HTERT RPE-1 (cell line): ENCODE data around the gene SCP2.

ENCODE experiments used
- in situ Hi-C: fragments of 300-500 bp; cut with MboI; formaldehyde crosslinking; loops from 4 replicates; pipeline ENCODE4 v1.14.3; 2020; ENCODE audit warnings: low sequenced_read_pairs

The SCP2 gene

DNA sequence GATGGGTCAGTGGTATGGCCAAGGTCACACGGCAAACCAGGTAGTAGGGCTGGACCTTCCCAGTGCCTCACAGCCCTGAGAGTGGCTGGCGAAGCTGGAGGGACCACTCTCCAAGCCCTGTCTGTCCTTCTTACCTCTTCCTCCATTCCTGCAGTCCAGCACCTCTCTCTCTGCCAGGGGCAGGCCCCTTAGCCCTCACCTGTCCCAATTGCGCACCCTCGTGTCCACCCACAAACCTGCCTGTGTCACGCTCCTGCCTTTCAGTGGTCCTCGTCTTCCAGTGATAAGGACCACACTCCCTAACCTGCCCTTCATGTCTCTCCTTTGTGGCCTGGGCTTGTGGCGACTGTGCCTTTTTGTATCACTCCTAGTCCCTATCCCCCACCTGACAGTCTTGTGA is 138.3 kb downstream of the SCP2 start:
- in situ Hi-C loops, result no loop called here

DNA sequence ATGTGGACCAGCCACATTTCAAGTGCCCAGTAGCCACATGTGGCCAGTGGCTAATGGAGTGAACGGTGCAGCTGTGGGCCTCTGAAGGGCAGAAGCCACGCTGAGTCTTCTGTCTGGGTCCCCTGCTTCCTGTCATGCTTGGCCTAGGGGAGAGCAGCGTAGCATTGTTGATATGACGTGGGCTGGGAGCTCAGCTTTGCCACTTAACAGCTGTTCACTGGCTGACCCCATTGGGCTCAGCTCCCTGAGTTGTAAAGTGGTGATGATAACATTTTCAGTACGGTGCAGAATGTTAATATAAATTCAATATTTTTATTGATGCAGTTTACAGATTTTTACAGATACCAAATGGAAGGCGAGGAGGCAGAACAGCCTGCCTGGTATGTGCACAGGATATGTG is 139.4 kb downstream of the SCP2 start:
- in situ Hi-C loops, result no loop called here

DNA sequence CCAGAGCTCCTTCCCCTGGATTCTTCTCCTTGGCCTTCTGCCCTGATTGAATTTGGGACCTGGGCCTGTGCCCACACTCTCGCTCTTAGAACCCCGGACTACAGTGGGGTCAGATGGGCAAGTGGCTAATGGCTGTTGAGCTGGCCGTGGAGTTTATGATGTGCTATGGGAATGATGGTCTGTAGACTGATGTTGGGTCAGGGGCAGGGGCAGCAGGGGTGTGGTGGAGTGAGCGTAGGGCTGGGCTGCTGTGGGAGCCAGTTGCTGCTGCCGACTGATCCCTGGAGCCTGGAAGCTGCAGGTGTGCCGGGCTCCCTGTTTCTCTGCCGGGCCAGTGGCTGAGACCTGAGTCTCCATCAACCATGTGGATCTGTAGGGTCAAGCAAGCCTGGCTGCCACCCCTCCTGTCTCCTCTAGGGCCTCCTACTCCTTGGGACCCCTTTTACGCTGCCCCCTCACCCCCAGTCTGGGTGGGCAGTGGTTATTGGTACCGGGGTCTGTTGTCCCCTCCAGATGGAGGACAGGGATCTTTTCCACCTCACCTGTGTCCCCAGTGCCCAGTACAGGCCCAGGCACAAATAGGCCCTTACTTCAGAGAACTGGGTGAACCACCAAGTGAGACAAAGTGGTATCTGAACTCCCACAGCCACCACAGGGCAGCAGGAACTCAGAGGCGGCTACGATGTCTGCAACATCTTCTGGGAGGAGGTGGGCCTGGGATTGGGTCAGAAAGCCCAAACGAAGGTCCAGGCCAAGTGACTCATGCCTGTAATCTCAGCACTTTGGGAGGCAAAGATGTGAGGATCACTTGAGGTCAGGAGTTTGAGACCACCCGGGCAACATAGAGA is 140.0 kb downstream of the SCP2 start:
- in situ Hi-C loops, result no loop called here

DNA sequence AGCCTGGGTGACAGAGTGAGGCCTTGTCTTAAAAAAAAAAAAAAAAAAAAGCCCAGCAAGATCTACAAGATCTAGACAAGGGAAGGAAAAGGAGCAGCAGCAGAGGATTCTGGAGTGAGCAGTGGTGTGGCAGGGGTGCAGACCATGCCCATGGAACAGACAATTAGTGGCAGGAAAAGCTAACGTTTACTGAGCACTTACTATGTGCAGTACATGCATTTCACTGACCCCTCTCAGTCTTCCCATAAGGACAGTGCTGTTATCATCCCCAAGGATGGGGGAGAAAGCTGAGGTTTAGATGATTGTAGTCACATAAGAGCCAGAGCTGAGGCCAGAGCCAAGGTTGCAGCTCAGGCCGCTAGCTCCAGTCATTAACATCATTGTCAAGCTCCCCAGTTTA is 140.8 kb downstream of the SCP2 start:
- in situ Hi-C loops, result no loop called here

DNA sequence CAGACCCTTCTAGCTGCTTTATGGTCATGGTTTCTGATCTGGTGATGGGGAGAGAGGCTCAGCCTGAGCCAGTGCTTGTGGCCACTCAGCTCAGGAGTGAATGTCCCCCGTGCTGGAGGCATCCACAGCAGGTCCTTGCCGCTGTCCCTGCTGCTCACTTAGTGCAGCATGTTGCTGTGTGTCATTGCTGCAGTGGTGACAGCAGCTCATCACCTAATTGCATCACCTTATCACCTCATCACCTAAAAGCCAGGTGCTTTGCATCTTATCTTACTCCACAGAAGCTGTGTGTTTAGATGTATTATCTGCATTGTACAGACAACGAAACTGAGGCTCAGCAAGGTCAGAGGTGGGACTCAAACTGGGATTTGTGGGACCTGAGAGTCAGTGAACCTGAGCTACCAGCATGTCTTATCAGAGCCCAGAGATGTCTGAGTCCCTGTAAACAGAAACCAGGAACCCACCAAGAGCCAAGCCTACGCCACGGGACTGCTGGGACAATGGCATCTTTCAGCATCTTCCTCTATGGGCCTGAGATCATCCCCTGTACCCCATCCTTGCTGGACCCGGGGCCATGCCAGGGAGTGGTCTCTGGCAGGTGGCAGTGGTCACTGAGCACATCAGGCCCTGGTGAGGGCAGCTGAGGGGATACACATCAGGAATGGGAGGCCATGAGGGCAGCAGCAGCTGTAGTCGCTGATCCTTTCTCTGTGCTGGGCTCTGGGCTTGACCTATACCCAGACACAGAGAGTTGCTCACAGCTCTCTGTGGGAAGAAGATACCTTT is 141.4 kb downstream of the SCP2 start:
- in situ Hi-C loops, result no loop called here

DNA sequence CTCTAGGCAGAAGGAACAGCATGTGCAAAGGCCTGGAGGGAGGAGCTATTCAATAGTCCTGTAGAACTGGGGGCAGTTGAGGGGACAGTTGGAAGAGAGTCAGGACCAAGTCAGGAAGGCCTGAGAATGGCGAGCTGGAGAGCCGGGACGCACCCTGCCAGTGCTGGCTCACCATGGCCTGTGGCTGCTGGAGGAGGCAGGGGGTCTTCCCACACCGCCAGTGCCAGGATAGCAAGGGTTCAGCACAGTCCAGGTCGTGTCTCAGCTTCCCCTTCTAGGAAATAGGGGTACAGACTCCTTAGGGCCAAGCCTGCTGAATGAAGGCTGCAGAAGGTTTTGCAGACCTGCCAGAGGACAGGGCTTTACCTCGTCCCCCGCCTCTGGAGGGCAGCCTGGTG is 142.2 kb downstream of the SCP2 start:
- in situ Hi-C loops, result no loop called here

DNA sequence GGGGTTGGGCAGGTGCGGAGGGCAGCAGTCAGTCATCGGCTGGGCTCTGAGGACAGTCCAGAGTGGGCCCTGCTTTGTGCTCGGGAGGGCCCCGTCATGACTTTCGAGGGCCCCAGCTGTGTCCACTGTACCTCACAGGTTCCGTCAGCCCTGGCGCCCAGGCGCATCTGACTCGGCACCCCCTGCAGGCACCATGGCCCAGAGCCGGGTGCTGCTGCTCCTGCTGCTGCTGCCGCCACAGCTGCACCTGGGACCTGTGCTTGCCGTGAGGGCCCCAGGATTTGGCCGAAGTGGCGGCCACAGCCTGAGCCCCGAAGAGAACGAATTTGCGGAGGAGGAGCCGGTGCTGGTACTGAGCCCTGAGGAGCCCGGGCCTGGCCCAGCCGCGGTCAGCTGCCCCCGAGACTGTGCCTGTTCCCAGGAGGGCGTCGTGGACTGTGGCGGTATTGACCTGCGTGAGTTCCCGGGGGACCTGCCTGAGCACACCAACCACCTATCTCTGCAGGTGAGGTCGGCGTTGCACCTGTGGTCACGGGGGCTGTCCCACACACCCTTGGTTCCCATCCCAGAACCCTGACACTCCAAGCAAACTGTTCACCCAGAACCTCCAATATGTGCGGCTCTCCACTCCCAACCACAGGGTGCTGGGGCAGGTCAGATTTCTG is 142.7 kb downstream of the SCP2 start:
- in situ Hi-C loops, result no loop called here

DNA sequence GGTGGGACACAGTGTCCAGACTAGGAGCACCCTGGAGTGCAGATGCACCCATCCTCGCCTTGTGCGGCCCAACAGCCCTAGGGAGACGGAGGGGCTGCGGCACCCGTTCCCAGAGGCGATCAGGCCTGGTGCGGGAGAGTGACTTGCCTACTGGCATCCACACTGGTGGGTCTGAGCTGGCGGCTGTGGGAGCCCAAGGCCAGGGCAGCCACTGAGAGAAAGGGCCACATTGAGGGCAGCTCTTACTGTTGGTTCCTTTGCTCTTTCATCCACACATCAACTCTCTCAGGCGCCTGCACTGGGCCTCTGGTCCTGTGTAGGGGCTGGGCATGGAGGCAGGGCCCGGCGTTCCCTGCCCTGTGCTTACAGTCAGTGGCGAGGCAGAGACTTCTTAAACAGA is 143.5 kb downstream of the SCP2 start:
- in situ Hi-C loops, result no loop called here

DNA sequence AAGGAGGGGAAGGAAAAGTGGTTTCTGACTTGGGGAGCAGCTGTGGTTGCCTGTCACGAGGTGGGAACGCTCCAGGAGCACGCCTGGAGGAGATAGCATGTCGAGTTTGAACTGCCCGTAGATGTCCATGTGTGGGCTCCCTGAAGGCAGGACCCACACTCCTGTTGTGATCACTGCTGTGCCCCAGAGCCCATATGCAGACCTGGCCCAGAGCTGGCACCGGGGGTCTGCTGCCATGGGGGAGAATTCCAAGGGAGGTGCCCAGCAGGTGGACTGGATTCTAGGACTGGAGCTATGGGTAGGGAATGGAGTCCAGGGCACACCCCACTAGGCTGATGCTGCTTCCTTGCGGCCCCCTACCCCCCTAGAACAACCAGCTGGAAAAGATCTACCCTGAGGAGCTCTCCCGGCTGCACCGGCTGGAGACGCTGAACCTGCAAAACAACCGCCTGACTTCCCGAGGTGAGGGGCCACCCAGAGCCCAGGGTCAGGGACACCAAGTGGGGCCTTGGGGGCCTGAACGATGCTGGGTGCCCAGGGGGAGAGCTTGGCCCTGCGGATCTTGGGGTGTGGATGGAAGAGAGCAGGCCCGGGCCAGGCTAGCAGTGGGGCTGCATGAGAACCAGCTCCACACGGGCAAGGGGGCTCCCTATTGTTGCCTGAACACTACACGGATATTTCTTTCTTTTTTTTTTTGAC is 144.2 kb downstream of the SCP2 start:
- in situ Hi-C loops, result no loop called here

DNA sequence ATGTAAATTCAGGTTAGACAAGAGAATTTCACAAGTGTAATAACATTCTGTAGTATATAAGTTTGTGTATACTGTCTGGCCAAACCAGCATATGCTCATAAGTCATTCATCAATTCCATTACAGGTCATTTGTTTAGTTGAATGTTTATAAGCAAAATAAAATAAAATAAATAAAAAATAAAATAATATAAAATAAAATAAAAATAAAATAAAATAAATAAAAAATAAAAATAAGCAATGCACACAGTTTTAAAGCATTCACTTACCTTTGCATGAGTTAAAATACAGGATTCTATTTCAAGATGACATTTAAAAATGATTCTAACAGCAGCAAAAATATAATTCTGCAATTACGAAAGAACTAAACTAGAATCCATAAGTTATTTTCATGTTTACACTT is 144.8 kb downstream of the SCP2 start:
- in situ Hi-C loops, result no loop called here

DNA sequence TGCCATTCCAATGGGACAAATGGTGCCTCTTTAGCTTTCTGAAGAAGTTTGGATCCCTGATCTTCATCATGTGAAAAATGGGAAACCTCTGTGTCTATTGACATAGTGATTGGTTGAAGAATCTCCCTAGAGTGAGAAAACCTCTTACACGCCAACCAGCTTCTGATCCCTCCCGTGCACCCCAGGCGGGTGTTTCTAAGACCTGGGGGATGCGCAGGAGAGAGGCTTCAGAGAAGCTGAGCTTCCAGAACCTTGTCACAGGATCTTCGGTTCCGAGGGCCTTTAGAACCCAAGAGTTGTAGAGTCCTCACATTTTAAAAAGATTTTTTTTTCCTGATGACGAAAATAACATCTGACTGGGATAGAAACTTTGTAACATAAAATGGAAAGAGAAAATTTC is 146.2 kb downstream of the SCP2 start:
- in situ Hi-C loops, result no loop called here

DNA sequence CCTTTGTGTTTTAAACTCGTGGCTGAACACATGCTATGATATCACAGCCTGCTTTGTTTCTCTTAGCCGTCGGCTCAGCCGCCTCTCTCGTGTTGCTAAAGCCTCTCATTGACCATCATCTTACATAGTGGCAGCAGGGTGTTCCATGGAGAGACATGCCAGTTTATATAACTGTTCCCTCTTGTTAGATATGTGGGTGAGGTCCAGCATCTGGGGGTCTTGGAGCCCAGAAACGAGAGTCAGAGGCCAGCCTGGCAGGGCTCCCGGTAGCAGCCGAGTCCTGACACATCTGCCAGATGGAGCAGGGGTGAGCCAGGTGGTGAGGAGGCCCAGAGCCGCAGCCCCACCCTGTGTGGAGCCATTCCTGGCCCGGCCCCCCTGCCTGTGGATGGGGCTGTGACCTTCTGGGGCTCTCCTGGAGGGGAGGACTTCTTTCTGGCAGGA is 146.8 kb downstream of the SCP2 start:
- in situ Hi-C loops, result no loop called here

DNA sequence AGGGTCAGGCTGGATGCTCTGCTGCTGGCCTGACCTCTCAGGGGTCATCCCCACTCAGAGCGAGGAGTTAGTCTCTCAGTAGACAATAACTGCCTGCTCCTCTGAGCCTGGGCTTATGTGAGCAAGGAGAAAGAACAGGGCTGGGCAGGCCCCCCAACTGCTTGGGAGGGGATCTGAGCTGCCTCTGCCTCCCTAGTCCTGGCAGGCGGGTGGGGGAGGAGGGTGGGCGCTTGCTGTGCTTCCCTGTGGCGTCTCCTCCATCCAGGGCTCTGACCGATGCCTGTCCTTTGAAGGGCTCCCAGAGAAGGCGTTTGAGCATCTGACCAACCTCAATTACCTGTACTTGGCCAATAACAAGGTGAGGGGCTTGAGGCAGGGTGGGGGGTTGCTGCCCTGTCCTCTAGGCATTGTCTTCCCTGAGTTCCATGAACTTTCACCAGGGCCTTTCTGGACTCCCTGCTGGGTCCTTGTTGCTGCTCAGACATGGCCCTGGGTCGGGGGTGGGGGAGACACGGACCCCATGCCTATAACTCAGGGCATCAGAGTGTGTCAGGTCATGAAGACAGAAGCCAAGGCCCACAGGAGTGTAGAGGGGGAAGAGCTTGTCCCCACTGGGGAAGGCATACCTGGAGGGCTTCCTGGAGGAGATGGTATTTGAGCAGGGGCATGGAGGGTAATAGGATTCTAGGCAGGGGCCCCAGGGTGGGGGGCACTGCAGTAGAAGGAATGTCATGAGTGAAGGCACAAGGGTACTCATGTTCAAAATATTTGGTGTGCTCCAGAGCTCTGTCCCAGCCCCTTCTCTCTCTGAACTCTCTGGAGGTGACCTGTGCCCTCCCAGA is 147.5 kb downstream of the SCP2 start:
- in situ Hi-C loops, result no loop called here

DNA sequence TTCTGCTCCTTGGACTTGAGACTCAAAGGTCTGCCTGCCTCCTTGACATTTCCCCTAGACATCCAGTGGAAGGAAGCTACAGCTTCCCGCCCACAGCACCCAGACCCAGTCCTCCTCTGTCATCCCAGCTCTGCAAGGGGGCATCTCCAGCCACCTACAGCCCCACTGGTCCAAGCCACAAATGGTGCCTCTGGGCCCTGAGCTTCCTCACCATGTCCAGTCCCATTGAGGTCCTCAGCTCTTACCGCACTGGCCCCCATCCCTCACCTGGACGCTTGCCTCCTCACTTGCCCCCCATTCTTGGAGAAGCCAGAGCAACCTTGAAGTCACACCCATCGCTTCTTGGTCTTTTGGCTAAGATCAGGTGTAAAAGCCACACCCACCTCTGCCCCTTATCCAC is 148.1 kb downstream of the SCP2 start:
- in situ Hi-C loops, result no loop called here

DNA sequence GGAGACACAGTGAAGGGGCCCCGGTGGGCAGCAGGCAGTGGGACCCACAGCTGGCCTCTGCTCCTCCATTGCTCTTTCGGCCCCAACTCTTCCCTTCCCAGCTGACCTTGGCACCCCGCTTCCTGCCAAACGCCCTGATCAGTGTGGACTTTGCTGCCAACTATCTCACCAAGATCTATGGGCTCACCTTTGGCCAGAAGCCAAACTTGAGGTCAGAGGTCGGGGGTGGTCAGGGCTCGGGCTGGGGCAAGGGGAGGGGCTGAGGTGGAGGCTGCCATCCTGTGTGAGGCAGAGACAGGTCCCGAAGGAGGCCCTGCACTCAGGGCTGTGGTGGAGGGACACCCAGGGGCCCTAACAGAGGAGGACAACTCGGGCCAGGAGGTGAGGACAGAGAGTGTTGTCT is 148.7 kb downstream of the SCP2 start:
- in situ Hi-C loops, result no loop called here

DNA sequence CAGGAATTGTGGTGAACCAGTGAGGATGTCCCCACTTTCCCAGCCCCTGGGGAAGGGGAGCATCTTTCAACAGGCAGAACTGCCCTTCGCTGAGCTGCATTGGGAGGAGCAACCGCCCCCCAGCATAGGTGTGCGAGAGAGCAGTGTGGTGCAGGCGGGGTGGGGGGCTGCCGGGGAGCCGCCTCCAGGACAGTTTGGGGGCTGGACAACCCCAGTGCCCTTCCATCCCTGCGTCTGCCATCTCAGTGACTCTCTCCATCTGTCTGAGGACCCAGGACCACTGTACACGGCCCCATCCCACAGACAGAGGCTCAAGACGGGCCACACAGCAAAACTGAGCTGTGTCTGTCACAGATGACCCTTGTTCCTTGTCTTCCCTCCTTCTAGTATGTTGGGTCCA is 149.1 kb downstream of the SCP2 start:
- in situ Hi-C loops, result no loop called here

DNA sequence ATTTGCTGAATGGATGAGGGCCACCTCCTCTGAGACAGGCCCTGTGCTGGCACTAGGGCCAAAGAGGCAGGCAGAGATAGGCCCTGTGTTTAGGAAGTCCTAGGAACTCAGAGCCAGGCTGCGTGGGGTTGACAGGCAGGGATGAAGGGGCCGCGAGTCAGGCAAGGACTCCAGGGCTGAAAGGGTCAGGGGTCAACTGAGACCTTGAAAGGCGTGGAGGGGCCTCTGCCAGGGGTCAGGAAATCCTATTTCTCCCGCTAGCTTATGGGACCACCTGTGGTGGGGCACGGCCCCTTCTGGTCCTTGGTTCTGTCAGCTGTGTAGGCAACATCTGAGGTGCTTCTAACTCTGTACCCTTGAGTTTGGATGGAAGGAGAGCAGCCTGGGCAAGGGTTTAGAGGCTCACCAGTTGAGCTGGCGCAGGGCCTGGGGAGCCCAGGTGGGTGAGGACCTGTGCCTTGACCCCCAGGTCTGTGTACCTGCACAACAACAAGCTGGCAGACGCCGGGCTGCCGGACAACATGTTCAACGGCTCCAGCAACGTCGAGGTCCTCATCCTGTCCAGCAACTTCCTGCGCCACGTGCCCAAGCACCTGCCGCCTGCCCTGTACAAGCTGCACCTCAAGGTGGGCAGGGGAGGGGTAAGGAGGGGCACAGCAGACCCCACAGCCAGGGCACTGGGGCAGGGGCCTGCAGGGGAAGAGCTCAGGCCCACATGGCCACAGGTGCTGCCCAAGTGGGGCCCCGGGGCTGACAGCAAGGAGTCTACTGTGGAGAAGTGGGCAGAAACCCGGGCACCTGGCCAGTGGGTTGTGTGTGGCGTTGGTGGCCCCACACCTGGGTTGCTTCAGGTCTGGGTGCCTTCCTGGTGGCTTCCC is 149.9 kb downstream of the SCP2 start:
- in situ Hi-C loops, result no loop called here

DNA sequence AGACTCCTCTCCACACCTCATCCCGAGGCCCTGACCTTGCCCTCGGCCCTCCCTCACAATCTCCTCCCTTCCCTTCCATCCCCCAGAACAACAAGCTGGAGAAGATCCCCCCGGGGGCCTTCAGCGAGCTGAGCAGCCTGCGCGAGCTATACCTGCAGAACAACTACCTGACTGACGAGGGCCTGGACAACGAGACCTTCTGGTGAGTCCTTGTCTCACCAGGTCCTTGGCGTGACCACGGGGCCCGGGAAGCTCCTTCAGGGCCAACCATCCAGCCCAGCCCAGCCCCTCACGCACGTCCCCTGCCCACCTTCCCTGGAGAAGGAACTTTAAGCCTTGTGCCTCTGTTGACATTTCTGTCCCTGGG is 150.5 kb downstream of the SCP2 start:
- in situ Hi-C loops, result no loop called here

DNA sequence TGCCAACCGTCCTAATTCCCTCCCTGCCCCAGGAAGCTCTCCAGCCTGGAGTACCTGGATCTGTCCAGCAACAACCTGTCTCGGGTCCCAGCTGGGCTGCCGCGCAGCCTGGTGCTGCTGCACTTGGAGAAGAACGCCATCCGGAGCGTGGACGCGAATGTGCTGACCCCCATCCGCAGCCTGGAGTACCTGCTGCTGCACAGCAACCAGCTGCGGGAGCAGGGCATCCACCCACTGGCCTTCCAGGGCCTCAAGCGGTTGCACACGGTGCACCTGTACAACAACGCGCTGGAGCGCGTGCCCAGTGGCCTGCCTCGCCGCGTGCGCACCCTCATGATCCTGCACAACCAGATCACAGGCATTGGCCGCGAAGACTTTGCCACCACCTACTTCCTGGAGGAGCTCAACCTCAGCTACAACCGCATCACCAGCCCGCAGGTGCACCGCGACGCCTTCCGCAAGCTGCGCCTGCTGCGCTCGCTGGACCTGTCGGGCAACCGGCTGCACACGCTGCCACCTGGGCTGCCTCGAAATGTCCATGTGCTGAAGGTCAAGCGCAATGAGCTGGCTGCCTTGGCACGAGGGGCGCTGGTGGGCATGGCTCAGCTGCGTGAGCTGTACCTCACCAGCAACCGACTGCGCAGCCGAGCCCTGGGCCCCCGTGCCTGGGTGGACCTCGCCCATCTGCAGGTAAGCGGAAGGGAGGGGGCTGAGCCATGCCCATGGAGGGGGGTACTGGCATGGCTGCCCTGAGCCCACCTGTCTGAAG is 151.4 kb downstream of the SCP2 start:
- in situ Hi-C loops, result no loop called here
